VCaP (cell line): Measurements from ENCODE around the gene OR1J1.

ENCODE experiments used
- H3K27ac ChIP-seq: fragments of 450-650 bp; 2 replicates; pipeline ENCODE4 v1.5.1; 2017
- TF ChIP-seq, protein P1 (sequence below): fragments of 450-650 bp; conservative IDR thresholded peaks from 2 replicates; pipeline ENCODE4 v1.5.1; 2017; ENCODE audit warnings: mild to moderate bottlenecking, moderate library complexity

OR1J1 gene, protein sequence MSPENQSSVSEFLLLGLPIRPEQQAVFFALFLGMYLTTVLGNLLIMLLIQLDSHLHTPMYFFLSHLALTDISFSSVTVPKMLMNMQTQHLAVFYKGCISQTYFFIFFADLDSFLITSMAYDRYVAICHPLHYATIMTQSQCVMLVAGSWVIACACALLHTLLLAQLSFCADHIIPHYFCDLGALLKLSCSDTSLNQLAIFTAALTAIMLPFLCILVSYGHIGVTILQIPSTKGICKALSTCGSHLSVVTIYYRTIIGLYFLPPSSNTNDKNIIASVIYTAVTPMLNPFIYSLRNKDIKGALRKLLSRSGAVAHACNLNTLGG

DNA sequence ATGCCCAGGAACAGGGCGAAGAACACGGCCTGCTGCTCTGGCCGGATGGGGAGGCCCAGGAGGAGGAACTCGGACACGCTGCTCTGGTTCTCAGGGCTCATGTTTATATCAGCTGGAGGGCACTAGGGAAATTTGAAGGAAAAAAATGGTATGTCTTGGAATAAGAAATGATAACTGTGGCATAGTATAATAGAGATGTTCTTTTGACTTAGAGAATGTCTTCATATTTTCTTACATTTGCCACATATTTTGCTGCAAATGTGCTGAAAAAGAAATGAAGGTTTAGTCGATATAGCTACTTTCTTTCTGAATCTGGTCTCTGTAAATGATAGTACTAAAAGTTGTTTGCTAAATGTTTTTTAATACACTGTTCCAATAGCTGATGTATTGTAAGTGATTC, at the start of gene OR1J1:
Gene OR1J1 (minus strand): TSS at position 101 of the 400 bp plus-strand sequence. CDS start 0 bp downstream, at position 101.
- no peak within 1 kb of the TSS for H3K27ac ChIP-seq
- TF ChIP-seq, protein P1, sequence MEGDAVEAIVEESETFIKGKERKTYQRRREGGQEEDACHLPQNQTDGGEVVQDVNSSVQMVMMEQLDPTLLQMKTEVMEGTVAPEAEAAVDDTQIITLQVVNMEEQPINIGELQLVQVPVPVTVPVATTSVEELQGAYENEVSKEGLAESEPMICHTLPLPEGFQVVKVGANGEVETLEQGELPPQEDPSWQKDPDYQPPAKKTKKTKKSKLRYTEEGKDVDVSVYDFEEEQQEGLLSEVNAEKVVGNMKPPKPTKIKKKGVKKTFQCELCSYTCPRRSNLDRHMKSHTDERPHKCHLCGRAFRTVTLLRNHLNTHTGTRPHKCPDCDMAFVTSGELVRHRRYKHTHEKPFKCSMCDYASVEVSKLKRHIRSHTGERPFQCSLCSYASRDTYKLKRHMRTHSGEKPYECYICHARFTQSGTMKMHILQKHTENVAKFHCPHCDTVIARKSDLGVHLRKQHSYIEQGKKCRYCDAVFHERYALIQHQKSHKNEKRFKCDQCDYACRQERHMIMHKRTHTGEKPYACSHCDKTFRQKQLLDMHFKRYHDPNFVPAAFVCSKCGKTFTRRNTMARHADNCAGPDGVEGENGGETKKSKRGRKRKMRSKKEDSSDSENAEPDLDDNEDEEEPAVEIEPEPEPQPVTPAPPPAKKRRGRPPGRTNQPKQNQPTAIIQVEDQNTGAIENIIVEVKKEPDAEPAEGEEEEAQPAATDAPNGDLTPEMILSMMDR, result no peak

DNA sequence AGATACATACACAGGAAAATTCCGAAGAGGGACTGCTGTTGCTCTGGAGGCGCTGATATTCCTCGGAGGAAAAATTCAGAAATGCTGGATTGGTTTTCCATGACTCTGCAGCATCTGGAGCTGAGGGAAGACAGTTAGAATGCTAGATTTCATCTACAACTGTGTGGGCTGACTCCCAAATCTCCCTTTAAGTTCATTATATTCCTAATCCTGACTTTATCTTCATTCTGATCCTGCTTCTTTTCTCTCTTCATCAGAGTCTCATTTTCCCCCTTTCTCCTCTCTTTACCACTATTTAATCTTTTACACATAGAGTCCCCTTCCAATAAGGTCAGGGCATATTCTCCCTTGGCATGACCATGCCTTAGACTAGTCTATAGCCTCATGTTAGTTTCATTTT, 49.5 kb upstream of the OR1J1 start, which contains the start of gene OR1N1:
Gene OR1N1 (minus strand): TSS at position 101 of the 400 bp plus-strand sequence. CDS start 0 bp downstream, at position 101.
- TF ChIP-seq, protein P1, result no peak
- H3K27ac ChIP-seq, result no peak within 1 kb of the TSS

DNA sequence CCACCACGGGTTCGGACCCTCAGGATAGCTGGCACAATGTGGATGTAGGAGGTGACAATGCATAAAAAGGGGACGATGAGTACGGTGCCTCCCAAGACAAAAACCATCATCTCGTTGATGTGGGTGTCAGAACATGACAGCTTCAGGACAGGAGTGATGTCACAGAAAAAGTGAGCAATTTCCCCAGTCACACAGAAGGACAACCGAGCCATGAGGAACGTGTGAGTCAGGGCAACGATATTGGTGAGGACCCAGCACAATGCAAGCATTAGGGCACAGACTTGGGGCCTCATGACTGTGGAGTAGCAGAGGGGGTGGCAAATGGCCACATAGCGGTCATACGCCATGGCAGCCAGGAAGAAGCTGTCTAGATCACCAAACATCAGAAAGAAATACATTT, 48.9 kb upstream of the OR1J1 start:
- no peak overlapping the region for H3K27ac ChIP-seq
- TF ChIP-seq, protein P1, result no peak

DNA sequence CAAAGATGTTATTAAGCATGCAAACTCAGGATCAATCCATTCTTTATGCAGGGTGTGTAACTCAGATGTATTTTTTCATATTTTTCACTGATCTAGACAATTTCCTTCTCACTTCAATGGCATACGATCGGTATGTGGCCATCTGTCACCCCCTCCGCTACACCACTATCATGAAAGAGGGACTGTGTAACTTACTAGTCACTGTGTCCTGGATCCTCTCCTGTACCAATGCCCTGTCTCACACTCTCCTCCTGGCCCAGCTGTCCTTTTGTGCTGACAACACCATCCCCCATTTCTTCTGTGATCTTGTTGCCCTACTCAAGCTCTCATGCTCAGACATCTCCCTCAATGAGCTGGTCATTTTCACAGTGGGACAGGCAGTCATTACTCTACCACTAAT, 41.6 kb upstream of the OR1J1 start:
- TF ChIP-seq, protein P1, result no peak
- no peak overlapping the region for H3K27ac ChIP-seq

DNA sequence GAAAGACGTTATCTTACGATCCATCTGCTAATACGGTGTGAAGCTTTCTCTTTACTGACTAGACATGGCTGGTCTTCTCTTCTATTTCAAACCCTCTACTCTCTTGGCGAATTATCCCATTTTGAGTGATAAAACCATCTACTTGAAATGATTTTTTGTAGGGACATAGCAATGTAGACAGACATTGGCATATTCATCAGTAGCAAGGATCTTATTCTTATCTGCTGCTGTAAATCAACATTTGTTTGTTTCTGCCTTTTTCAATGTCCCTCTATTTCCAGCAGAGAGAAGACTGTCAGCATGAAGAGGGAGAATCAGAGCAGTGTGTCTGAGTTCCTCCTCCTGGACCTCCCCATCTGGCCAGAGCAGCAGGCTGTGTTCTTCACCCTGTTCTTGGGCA, 41.1 kb upstream of the OR1J1 start, which contains the start of gene OR1J4:
Gene OR1J4 (plus strand): TSS at position 301 of the 400 bp plus-strand sequence. CDS start 0 bp downstream, at position 301.
- no peak within 1 kb of the TSS for H3K27ac ChIP-seq
- TF ChIP-seq, protein P1, result no peak

DNA sequence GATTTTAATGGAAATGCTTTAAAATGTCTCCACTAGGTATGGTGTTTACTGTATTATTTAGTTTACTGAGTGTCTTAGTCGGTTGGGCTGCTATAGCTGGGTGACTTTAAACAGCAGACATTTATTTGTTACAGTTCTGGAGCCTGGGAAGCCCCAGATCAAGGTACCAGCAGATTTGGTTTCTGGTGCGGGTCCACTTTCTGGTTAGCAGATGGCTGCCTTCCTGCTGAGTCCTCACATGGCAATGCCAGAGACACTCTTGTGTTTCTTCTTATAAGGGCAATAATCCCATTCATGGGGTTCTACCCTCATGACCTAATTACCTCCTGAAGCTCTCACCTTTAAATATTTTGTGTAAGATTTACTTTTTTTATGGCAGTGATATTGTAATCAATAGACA, 40.5 kb upstream of the OR1J1 start:
- TF ChIP-seq, protein P1, result no peak

DNA sequence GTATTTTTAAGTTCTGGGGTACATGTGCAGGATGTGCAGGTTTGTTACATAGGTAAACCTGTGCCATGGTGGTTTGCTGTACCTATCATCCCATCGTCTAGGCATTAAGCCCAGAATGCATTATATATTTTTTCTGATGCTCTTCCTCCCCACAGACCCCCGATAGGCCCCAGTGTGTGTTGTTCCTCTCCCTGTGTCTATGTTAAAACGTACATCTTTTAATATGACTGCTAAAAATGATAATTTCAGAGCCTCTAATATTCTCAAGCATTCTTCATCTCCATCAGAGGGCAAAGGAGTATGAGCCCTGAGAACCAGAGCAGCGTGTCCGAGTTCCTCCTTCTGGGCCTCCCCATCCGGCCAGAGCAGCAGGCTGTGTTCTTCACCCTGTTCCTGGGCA, 32.8 kb upstream of the OR1J1 start, which contains the start of gene OR1J2:
Gene OR1J2 (plus strand): TSS at position 301 of the 400 bp plus-strand sequence. CDS start 0 bp downstream, at position 301.
- H3K27ac ChIP-seq, result no peak within 1 kb of the TSS
- TF ChIP-seq, protein P1, result no peak

More for the DNA sequence above, 40.5 kb upstream of the OR1J1 start:
- no peak overlapping the region for H3K27ac ChIP-seq
